Stimulated activated CD8-positive, alpha-beta memory T cell treated with anti-CD3 and anti-CD28 coated beads, Interleukin-12 subunit alpha, Interleukin-12 subunit beta, amount 100 ng/mL, for 4 hours (primary cell): ENCODE data around the gene APOL4.
"Not testable (repeated sequence)": the region's sequence is repeated elsewhere in the genome, so short reads cannot be mapped to it uniquely, and the experiment has no call there.

ENCODE experiments used
- DNase-seq: peaks from one replicate; pipeline ENCODE4 v3.0.0-alpha.2; 2020; ENCODE audit warnings: low read depth

Gene APOL4

GRCh38 chr22:36206255-36206654 lies 4.6 kb upstream of the APOL4 start:
- no peak for DNase-seq

GRCh38 chr22:36205573-36205972 lies 4.0 kb upstream of the APOL4 start:
- DNase-seq: not testable (repeated sequence)

- DNase-seq: no peak
Observed at GRCh38 chr22:36204632-36205015, 3.0 kb upstream of the APOL4 start.

GRCh38 chr22:36204001-36204631 lies 2.5 kb upstream of the APOL4 start:
- no peak for DNase-seq

GRCh38 chr22:36203441-36203840 lies 1.8 kb upstream of the APOL4 start:
- not testable (repeated sequence) for DNase-seq

GRCh38 chr22:36202906-36203305 lies 1.3 kb upstream of the APOL4 start:
- DNase-seq: not testable (repeated sequence)

GRCh38 chr22:36201025-36201424 lies 584 bp downstream of the APOL4 start:
- DNase-seq: not testable (repeated sequence)

- no peak for DNase-seq
Observed at GRCh38 chr22:36199001-36199551, 2.5 kb downstream of the APOL4 start.

- no peak for DNase-seq
Observed at GRCh38 chr22:36198536-36198935, 3.1 kb downstream of the APOL4 start.

- DNase-seq: no peak
Observed at GRCh38 chr22:36197514-36198146, 4.0 kb downstream of the APOL4 start.

GRCh38 chr22:36197065-36197440 lies 4.6 kb downstream of the APOL4 start:
- DNase-seq: no peak

- no peak for DNase-seq
Observed at GRCh38 chr22:36196254-36197064, 5.2 kb downstream of the APOL4 start.

- no peak for DNase-seq
Observed at GRCh38 chr22:36194971-36195370, 6.6 kb downstream of the APOL4 start.

GRCh38 chr22:36194385-36194784 lies 7.2 kb downstream of the APOL4 start:
- no peak for DNase-seq

- no peak for DNase-seq
Observed at GRCh38 chr22:36193577-36193976, 8.0 kb downstream of the APOL4 start.

- DNase-seq: no peak
Observed at GRCh38 chr22:36193171-36193570, 8.4 kb downstream of the APOL4 start.

- DNase-seq: no peak
Observed at GRCh38 chr22:36192542-36192941, 9.1 kb downstream of the APOL4 start.

- DNase-seq: no peak
Observed at GRCh38 chr22:36191106-36191836, 10.3 kb downstream of the APOL4 start.

- not testable (repeated sequence) for DNase-seq
Observed at GRCh38 chr22:36187862-36188261, 13.7 kb downstream of the APOL4 start.

- DNase-seq: no peak
Observed at GRCh38 chr22:36185828-36186624, 15.6 kb downstream of the APOL4 start.

- no peak for DNase-seq
Observed at GRCh38 chr22:36184433-36185025, 17.1 kb downstream of the APOL4 start.
